Activated T-cell treated with anti-CD3 and anti-CD28 coated beads, Interleukin-2, amount 50 U/mL, for 4 hours (primary cell): ENCODE results near the gene SLC6A6. TPM values are rescaled to one million over a fixed set of nuclear protein-coding genes. Genes with fewer than 3 reads are reported as not detected.
"Not testable (repeated sequence)": the region's sequence is repeated elsewhere in the genome, so short reads cannot be mapped to it uniquely, and the experiment has no call there.

Source experiments
- ATAC-seq, 2 donors: fragments of 200-7000 bp; cut with Tn5 transposase; one replicate each; pipeline ENCODE4 v1.10.0; 2021
- DNase-seq: peaks from one replicate; pipeline ENCODE4 v3.0.0-alpha.2; 2020
- H3K27me3 Mint-ChIP-seq: one replicate; pipeline ENCODE4 v1.8.0; 2021; ENCODE audit warnings: low read depth, mixed read lengths
- H3K36me3 Mint-ChIP-seq: one replicate; pipeline ENCODE4 v1.8.0; 2022; ENCODE audit warnings: mixed read lengths; ENCODE audit not compliant: insufficient read depth
- H3K4me1 Mint-ChIP-seq: one replicate; pipeline ENCODE4 v1.8.0; 2021; ENCODE audit warnings: low read depth, mixed read lengths
- H3K4me3 Mint-ChIP-seq: one replicate; pipeline ENCODE4 v1.8.0; 2021; ENCODE audit warnings: mild to moderate bottlenecking, moderate library complexity, mixed read lengths
- H3K9me3 Mint-ChIP-seq: one replicate; pipeline ENCODE4 v1.8.0; 2021; ENCODE audit warnings: mixed read lengths
- total RNA-seq, 3 donors: library from RNA; stranded (reverse); gene quantifications; one replicate each; pipeline ENCODE4 v1.2.1, GENCODE V29; 2021

SLC6A6 gene
- total RNA-seq, 3 donors from 2014 or later, result 47.6 to 54.2 (median 51.2) TPM

GRCh38 chr3:14428087-14429033, 26.0 kb downstream of the SLC6A6 start:
- DNase-seq (peak; percentile 31), ATAC-seq (no peak)
- Mint-ChIP-seq H3K4me3 (peak overlapping the region; percentile 13), H3K36me3 (no peaks in the 10 kb centered on the region), H3K9me3 (no peaks in the 10 kb centered on the region), H3K4me1 (peaks cover 97% of the 10 kb centered on the region), H3K27me3 (no peaks in the 10 kb centered on the region)

DNA sequence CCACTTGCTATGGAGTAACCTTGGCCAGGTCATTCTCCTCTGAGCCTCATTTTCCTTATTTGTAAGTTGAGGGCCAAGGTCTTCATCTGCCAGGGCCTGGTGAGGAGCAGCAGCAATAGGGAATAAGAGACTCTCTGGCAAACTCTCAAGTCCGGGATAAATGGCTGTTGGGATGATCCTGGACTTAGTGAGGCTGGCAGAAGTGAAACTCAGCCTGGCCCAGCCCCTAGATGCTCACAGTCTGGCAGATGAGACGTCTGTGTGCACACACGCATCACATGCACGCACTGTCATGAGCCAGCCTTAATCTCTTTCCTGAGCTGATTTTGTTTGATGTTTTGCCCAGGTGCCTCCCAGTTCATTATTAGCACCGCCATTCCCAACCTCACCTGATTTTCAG, 26.8 kb downstream of the SLC6A6 start:
- Mint-ChIP-seq H3K4me3 (no peak overlapping the region), H3K36me3 (no peaks in the 10 kb centered on the region), H3K4me1 (peaks cover 97% of the 10 kb centered on the region), H3K9me3 (no peaks in the 10 kb centered on the region), H3K27me3 (no peaks in the 10 kb centered on the region)
- no peak for DNase-seq
- ATAC-seq, result no peak

GRCh38 chr3:14429640-14430039, 27.2 kb downstream of the SLC6A6 start:
- H3K27me3 Mint-ChIP-seq, result no peaks in the 10 kb centered on the region
- H3K36me3 Mint-ChIP-seq, result no peaks in the 10 kb centered on the region
- peaks cover 97% of the 10 kb centered on the region for H3K4me1 Mint-ChIP-seq
- no peak overlapping the region for H3K4me3 Mint-ChIP-seq
- no peaks in the 10 kb centered on the region for H3K9me3 Mint-ChIP-seq
- ATAC-seq, result no peak
- no peak for DNase-seq

DNA sequence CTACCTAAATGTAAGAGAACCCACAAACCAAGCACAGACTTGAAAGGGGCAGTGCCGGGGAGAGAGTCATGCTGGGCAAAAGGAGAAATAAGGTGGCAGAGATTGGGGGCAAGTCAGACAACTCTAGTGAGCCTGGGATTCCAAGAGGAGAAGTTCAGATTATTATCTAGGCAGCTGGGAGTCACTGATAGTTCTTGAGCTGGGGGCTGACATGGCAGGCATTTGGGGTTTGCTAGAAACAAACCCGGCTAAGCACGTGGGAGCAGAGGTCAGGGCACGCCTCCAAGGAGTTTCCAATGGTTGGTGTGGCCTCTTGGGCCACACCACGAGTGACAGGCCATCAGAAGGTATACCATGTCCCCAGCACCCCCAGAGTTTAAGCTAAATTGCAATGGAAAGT, 27.6 kb downstream of the SLC6A6 start:
- Mint-ChIP-seq H3K4me1 (peaks cover 97% of the 10 kb centered on the region), H3K4me3 (no peak overlapping the region), H3K9me3 (no peaks in the 10 kb centered on the region), H3K36me3 (no peaks in the 10 kb centered on the region), H3K27me3 (no peaks in the 10 kb centered on the region)
- DNase-seq, result no peak
- no peak for ATAC-seq

- H3K4me3 Mint-ChIP-seq, result peak overlapping the region; percentile 81
- H3K4me1 Mint-ChIP-seq, result peaks cover 97% of the 10 kb centered on the region
- no peaks in the 10 kb centered on the region for H3K36me3 Mint-ChIP-seq
- no peak for ATAC-seq
- DNase-seq, result no peak
- no peaks in the 10 kb centered on the region for H3K9me3 Mint-ChIP-seq
- H3K27me3 Mint-ChIP-seq, result no peaks in the 10 kb centered on the region
These were observed 28.5 kb downstream of the SLC6A6 start for GRCh38 chr3:14430706-14431451.

DNA sequence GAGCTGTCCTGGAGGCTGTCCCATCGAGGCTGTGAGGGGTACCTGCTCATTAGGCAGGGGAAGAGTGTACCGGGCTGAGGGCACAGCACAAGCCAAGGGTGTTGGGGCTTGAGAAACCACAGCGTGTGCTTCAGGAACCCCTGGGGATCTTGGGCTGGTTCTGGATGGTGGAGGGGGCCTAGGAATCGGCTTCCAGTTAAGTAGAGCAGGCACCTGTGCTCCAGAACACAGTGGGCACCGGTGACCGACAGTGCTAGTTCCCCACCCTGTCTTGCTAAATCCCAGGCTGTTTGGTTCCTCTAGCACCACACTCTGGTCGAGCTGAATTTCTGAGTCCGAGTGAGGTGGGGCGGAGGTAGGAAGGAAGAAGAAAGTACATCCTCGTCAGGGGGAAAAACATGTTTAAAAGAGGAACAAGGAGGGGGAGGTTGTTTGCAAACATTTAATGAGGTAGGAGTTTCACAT, 29.1 kb downstream of the SLC6A6 start:
- Mint-ChIP-seq H3K9me3 (no peaks in the 10 kb centered on the region), H3K36me3 (no peaks in the 10 kb centered on the region), H3K4me1 (peaks cover 91% of the 10 kb centered on the region), H3K27me3 (no peaks in the 10 kb centered on the region), H3K4me3 (peak overlapping the region; percentile 81)
- ATAC-seq (no peak), DNase-seq (no peak)

- Mint-ChIP-seq H3K36me3 (no peaks in the 10 kb centered on the region), H3K27me3 (no peaks in the 10 kb centered on the region), H3K4me3 (peak overlapping the region; percentile 81), H3K9me3 (no peaks in the 10 kb centered on the region), H3K4me1 (peaks cover 89% of the 10 kb centered on the region)
- DNase-seq (peak; percentile 91), ATAC-seq (peak; percentile 92)
These were observed 29.8 kb downstream of the SLC6A6 start for GRCh38 chr3:14431917-14432834.

GRCh38 chr3:14433106-14433505, 30.7 kb downstream of the SLC6A6 start:
- H3K9me3 Mint-ChIP-seq, result no peaks in the 10 kb centered on the region
- ATAC-seq, result no peak
- peaks cover 81% of the 10 kb centered on the region for H3K4me1 Mint-ChIP-seq
- no peak for DNase-seq
- H3K27me3 Mint-ChIP-seq, result no peaks in the 10 kb centered on the region
- H3K4me3 Mint-ChIP-seq, result peak overlapping the region; percentile 81
- no peaks in the 10 kb centered on the region for H3K36me3 Mint-ChIP-seq

DNA sequence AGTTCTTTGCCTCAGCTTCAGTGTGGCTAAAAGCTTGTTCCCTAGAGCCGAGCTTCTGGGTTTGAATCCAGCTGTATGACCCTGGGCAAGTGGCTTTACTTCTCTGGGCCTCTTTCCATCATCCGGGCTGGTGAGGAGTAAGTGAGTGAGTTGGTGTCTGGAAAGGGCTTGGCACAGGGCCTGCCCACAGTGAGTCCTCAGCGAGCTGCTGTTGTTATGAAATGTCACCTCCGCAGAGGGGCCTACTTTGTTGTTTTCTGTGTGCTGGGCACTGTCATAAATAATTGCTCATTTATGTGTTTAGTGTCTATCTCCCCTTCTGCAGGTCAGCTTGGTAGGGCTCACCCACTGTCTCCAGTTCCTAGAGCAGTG, 31.7 kb downstream of the SLC6A6 start:
- Mint-ChIP-seq H3K36me3 (no peaks in the 10 kb centered on the region), H3K9me3 (no peaks in the 10 kb centered on the region), H3K4me3 (peak overlapping the region; percentile 60), H3K27me3 (no peaks in the 10 kb centered on the region), H3K4me1 (peaks cover 74% of the 10 kb centered on the region)
- no peak for ATAC-seq
- DNase-seq, result no peak

DNA sequence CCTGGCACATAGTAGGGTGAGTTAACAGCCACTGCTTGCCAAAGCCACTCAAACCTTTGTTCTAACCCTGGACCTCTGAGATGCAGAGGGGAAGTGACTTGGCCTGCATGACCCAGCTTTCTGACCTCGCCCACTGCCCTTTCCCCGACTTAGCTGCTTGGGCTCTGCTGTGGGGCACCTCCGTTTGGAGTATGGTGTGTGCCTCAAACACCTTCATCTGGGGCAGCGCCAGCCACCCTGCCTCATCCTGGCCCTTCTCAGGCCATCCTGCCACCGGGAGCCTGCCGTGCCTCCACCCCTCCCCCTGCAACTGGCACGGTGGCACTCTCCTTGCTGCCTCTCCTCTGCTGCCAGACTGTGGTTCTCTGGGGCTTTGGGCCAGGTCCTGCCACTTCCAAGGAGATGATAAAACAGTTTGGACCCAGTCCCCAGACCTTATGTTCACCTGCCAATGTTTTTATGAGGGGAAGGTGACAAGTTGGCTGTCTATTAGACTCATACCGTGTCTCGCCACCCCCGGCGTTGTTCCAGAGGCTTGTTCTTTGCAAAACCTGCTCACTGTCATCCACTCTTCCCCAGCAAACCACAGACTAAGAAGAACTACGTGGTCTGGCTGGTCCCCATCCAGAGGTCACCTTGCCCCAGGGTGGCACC, 32.2 kb downstream of the SLC6A6 start:
- H3K36me3 Mint-ChIP-seq, result no peaks in the 10 kb centered on the region
- H3K9me3 Mint-ChIP-seq, result no peaks in the 10 kb centered on the region
- ATAC-seq (no peak), DNase-seq (no peak)
- peaks cover 74% of the 10 kb centered on the region for H3K4me1 Mint-ChIP-seq
- peak overlapping the region; percentile 60 for H3K4me3 Mint-ChIP-seq
- H3K27me3 Mint-ChIP-seq, result no peaks in the 10 kb centered on the region

DNA sequence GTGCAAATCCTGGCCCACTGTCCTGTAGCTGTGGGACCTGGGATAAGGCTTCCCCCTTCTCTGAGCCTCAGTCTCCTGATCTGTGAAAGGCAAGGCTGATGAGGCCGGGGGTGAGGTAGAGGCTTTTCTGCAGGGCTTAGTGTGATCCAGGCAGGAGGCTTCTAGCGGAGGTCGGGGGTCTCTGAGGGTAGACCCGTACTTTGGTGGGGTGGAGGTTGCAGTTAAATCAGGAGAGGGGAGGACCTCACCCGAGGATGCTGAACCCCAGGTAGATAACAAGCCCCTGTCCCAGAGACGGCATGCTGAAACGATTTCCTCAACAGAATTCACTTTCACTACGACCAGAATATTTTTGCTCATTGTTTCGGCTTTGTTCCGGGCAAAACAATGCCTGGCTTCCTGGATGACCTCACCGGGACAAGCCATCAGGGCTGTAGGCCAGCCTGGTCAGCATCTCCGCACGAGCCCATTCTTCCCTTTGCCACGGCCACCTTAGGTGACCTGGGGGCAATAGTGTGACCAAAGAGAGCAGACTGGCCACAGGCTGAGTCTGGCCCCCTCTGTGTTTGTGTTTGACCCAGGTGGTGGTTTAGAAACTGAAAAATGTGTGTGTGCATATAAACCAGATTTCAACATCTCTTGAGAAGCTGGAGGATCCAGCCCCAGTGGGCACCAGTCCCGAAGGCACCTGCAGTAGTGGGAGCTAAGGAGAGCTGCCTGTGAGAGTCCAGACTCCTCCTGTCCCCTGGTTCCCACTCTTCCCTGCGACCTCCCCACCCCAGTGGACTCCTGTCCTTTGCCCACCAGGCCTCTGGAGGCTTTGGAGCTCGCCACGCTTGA, 33.0 kb downstream of the SLC6A6 start:
- Mint-ChIP-seq H3K4me3 (peak overlapping the region; percentile 60), H3K27me3 (no peaks in the 10 kb centered on the region), H3K36me3 (no peaks in the 10 kb centered on the region), H3K4me1 (peaks cover 73% of the 10 kb centered on the region), H3K9me3 (no peaks in the 10 kb centered on the region)
- DNase-seq (no peak), ATAC-seq (no peak)

DNA sequence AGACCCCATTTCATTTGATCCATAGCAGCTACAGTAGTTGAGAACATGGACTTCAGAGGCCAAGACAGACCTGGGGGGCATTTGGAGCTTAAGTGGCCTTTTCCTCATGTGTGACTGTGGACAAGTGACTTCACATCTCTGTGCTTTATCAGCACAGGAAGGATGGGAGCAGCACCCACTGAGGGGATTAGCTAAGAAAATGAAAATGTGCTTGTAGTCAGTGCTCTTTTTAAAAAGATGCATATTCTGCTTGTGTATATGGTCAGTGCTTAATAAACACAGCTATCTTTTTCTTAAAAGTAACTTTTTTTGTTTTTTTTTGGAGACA, 34.5 kb downstream of the SLC6A6 start:
- H3K27me3 Mint-ChIP-seq, result no peaks in the 10 kb centered on the region
- no peaks in the 10 kb centered on the region for H3K36me3 Mint-ChIP-seq
- peaks cover 59% of the 10 kb centered on the region for H3K4me1 Mint-ChIP-seq
- no peaks in the 10 kb centered on the region for H3K9me3 Mint-ChIP-seq
- DNase-seq (no peak), ATAC-seq (no peak)
- H3K4me3 Mint-ChIP-seq, result no peak overlapping the region

DNA sequence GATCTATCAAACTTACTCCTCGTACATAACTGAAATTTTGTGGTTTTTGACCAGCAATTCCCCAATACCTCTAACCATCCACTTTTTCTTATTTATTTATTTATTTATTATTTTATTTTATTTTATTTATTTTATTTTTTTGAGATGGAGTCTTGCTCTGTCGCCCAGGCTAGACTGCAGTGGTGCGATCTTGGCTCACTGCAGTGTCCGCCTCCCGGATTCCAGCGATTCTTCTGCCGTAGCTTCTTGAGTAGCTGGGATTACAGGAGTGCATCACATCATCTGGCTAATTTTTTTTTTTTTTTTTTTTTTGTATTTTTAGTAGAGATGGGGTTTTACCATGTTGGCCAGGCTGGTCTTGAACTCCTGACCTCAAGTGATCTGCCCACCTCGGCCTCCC, 35.3 kb downstream of the SLC6A6 start:
- H3K9me3 Mint-ChIP-seq, H3K4me3 Mint-ChIP-seq, H3K27me3 Mint-ChIP-seq, H3K36me3 Mint-ChIP-seq, DNase-seq, ATAC-seq: not testable (repeated sequence)
- peaks cover 53% of the 10 kb centered on the region for H3K4me1 Mint-ChIP-seq
